ENCODE data around the gene DNAJC12.
"Not testable (repeated sequence)": the region's sequence is repeated elsewhere in the genome, so short reads cannot be mapped to it uniquely, and the experiment has no call there.

Gene DNAJC12

DNA sequence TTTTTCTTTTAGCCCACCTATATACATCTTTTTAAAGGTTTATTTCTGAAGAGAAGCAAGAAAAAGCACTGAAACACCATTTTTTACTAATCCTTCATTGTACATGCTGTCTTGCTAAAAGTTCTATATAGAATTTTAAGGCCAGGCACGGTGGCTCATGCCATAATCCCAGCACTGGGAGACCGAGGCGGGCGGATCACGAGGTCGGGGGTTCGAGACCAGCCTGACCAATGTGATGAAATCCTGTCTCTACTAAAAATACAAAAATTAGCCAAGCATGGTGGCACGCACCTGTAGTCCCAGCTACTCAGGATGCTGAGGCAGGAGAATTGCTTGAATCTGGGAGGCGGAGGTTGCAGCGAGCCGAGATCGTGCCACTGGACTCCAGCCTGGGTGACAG lies 1.5 kb upstream of the DNAJC12 start:
- DNase-seq = not testable (repeated sequence)

- DNase-seq = no peak
Measured at GRCh38 chr10:67836972-67837371, 1.0 kb downstream of the DNAJC12 start.

GRCh38 chr10:67836488-67836887 lies 1.5 kb downstream of the DNAJC12 start:
- DNase-seq = no peak

GRCh38 chr10:67835541-67836394 lies 2.2 kb downstream of the DNAJC12 start:
- DNase-seq = not testable (repeated sequence)

DNA sequence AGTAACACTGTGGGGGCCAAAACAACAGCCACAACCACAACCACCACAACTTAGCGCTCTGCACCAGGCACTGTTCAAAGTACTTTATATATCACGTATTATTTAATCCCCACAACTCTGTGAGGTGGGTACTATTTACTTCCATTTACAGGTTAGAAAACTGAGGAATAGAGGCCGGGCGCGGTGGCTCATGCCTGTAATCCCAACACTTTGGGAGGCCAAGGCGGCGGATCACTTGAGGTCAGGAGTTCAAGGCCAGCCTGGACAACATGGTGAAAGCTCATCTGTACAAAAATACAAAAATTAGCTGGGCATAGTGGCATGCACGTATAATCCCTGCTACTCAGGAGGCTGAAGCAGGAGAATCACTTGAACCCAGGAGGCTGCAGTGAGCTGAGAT lies 3.6 kb downstream of the DNAJC12 start:
- DNase-seq = no peak

- DNase-seq = no peak
Measured at GRCh38 chr10:67827811-67828210, 10.2 kb downstream of the DNAJC12 start.

- DNase-seq = no peak
Measured at GRCh38 chr10:67819768-67820204, 18.2 kb downstream of the DNAJC12 start.

DNA sequence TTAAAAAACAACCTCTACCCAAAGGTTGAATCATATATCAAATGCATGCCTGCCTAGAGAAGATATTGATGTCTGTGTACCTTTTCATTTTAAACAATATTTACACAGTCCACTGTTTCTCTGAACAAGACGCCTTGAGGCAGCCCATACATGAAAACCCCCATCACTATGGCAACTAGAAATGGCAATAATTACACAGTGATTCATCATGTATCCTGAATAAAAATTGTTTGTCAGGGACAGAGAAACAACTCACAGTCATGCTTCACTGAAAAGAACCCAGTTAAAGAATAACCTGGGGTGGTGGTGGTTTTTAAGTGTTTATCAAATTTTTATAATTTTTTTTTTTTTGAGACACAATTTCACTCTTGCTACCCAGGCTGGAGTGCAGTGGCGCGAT lies 19.7 kb downstream of the DNAJC12 start:
- no peak for DNase-seq

GRCh38 chr10:67816719-67817118 lies 21.3 kb downstream of the DNAJC12 start:
- no peak for DNase-seq

DNA sequence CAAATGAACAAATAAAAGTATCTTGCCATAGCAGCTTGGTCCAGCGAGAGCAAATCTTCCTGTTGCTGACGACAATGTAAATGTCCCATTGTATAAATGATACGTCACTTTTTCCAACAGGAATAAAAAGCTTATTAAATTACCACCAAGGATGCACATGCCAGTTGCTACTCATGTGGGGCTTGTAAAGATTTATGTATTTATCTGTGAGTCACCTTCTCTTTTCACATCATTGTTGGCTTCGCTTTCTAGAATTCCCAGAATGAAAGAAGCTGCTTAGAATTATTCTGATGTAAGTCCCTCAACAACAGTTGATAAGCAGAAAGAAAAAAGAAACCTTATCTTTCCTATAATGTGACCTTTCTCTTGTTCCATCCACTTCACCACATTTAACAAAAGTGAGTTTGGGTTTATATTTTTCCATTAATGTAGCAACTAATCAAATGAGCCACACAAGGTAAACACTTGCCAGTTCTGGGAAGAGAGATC lies 22.4 kb downstream of the DNAJC12 start:
- DNase-seq = no peak

DNA sequence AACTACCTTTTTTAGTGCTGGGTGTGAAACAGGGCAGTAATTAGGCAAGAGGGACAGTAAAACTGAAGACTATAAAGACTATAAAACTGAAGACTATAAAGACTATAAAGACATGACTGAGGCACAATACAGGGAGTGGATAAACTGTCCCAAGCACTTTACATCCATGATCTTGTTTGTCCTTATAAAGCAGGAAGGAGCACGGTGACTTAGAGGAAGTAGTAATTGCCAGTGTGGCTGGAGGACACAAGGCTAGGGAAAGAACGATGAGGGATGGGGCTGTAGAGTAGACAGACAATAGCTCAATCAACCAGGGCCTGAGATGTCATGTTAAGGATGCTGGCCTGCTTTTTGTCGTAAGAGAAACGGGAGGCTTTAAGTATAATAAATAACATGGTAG lies 26.0 kb downstream of the DNAJC12 start:
- DNase-seq = no peak

DNA sequence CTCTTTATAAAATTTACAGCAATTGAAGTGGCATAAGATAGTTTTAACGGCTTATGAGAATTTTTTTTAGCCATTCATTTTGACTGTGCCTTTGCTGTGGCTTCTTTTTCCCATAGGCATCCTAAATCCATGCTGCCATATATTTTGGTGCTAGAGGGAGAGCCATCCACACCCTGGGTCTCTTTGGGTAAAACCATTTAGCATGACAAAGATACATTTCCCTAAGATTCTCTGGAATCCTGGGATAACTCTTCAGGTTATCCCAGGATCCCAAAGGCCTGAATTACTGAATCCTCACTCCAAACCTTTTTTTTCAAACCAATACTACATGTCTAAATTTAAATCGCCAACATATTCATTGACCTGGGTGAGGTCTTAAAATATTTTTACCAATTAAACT lies 28.9 kb downstream of the DNAJC12 start:
- DNase-seq = no peak

DNA sequence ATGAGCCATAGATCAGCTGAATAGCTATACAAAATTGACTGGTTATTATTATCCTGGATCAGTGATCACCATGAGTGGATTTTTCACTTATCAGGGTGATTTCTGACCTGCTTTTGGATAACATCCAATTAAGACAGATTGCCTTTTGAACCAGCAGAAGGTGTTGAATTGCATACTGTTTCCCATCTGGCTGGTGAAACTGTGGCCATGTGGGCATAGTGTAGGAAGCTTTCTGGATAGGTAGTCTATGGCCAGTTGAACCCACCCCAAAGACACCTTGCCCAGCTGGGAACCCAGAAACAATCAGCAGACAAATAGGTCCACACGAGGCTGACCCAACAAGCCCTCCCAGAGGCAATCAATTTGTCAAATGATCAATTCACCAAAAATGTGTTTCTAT lies 29.3 kb downstream of the DNAJC12 start:
- no peak for DNase-seq

GRCh38 chr10:67807855-67808456 lies 30.0 kb downstream of the DNAJC12 start:
- DNase-seq = no peak

- no peak for DNase-seq
Measured at GRCh38 chr10:67804395-67804678, 33.7 kb downstream of the DNAJC12 start.

- no peak for DNase-seq
Measured at GRCh38 chr10:67803588-67804394, 34.2 kb downstream of the DNAJC12 start.

GRCh38 chr10:67802767-67803538 lies 35.0 kb downstream of the DNAJC12 start:
- DNase-seq = no peak

- DNase-seq = no peak
Measured at GRCh38 chr10:67801118-67801517, 36.9 kb downstream of the DNAJC12 start.

DNA sequence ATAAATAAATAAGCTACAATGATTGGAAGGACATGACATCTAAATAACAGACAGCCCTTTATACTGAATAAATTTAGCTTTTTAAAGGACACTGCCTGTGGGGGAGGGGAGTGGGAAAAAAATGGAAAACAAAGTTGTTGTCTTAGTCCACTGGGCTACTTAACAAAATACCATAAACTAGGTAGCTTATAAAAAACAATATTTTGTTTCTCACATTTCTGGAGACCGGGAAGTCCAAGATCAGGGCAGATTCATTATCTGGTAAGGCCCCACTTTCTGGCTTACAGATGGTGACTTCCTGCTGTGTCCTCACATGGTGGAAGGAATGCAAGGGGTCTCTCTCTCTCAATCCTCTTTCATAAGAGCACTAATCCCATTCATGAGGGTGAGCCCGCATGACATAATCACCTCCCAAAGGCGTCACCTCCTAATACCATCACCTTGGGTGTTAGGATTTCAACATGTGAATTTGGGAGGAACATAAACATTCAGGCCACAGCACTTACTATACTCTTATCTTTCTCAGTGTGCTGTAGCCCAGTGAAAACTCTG lies 43.0 kb downstream of the DNAJC12 start:
- no peak for DNase-seq

DNA sequence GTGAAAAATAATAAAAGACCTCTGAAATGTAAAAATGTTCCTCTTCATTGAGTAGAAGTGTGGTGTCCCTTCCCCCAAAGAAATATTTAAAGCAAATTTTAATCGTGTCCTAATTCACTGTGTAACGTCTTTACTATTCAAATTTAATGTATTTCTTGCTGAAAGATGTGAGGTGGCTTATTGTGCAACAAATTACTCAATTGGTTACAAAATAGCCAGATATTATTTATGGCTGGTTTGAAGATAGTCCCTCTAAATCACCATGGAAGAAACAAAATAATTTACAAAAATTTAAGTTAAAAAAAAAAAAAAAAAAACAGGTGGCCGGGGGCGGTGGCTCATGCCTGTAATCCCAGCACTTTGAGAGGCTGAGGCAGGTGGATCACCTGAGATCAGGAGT lies 43.7 kb downstream of the DNAJC12 start:
- no peak for DNase-seq

- no peak for DNase-seq
Measured at GRCh38 chr10:67793313-67793712, 44.7 kb downstream of the DNAJC12 start.

DNA sequence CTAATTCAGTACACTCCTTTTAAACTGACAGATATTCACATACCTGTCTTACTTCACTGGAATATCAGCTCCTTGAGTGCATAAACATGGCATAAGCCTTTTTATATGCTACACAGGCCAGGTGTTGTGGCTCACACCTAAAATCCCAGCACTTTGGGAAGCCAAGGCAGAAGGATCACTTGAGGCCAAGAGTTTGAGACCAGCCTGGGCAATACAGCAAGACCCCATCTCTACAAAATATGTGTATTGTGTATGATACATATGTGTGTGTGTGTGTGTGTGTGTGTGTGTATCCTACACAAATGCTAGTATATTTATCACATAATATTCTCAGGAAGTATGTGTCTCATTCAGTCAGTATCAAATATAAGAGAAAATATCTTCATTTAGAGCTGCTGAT lies 45.3 kb downstream of the DNAJC12 start:
- DNase-seq = no peak
